Right lung (tissue), 5 donors: ENCODE data around the gene LITAFD. TPM values are rescaled to one million over a fixed set of nuclear protein-coding genes. Genes with fewer than 3 reads are reported as not detected.
A peak's percentile ranks its signal among the peaks of the same experiment; 100 is the strongest.
"Not testable (repeated sequence)": the region's sequence is repeated elsewhere in the genome, so short reads cannot be mapped to it uniquely, and the experiment has no call there.

Experiments used
- DNase-seq, 2 donors: peaks; one replicate each; pipeline ENCODE4 v3.0.0-alpha.2; 2013
- polyA plus RNA-seq, 5 donors: library from polyadenylated mRNA; unstranded; fragments of 120-200 nt; gene quantifications; one replicate each; pipeline versions ENCODE4 v1.2.1 to v1.2.3, GENCODE V29; 2013; ENCODE audit warnings: inconsistent platforms in 1 of 5, low replicate concordance in 1 of 5; ENCODE audit not compliant: insufficient read length in 5 of 5, insufficient read depth in 1 of 5

The LITAFD gene
- polyA plus RNA-seq, 5 donors = 0.14 to 0.15 TPM; not detected in 3

GRCh38 chr16:8855972-8856371, 26.2 kb upstream of the LITAFD start:
- no peak for DNase-seq

GRCh38 chr16:8858994-8859912, 22.9 kb upstream of the LITAFD start:
- no peak for DNase-seq

GRCh38 chr16:8859913-8860881, 22.0 kb upstream of the LITAFD start:
- peak in 1 of 2 donors; percentile 38 for DNase-seq

- DNase-seq = no peak
These were observed 20.4 kb upstream of the LITAFD start for GRCh38 chr16:8861563-8862308.

- DNase-seq = no peak
These were observed 19.6 kb upstream of the LITAFD start for GRCh38 chr16:8862309-8863130.

GRCh38 chr16:8863594-8864424, 18.3 kb upstream of the LITAFD start:
- DNase-seq = no peak

GRCh38 chr16:8864480-8865110, 17.6 kb upstream of the LITAFD start:
- no peak for DNase-seq

GRCh38 chr16:8865145-8865882, 16.8 kb upstream of the LITAFD start:
- DNase-seq = no peak

- DNase-seq = peak; percentile 69 to 70
These were observed 15.8 kb upstream of the LITAFD start for GRCh38 chr16:8866118-8866883.

GRCh38 chr16:8866884-8867215, 15.3 kb upstream of the LITAFD start:
- DNase-seq = no peak

GRCh38 chr16:8867216-8867931, 14.8 kb upstream of the LITAFD start:
- peak; percentile 37 to 40 for DNase-seq

- peak in 1 of 2 donors; percentile 21 for DNase-seq
These were observed 14.2 kb upstream of the LITAFD start for GRCh38 chr16:8867932-8868415.

- peak; percentile 89 to 92 for DNase-seq
These were observed 13.5 kb upstream of the LITAFD start, which contains the start of gene CARHSP1 for GRCh38 chr16:8868416-8869211. CARHSP1 (minus strand) TSS chr16:8869006; CDS start chr16:8859328, 9,678 bp downstream.

GRCh38 chr16:8869212-8869987, 12.8 kb upstream of the LITAFD start:
- no peak for DNase-seq

GRCh38 chr16:8869988-8870241, 12.2 kb upstream of the LITAFD start:
- DNase-seq = not testable (repeated sequence)
